GM18867 (cell line): ENCODE measurements around the gene SGSM1.

Experiments
- ATAC-seq: cut with Tn5 transposase; IDR thresholded peaks from one replicate; pipeline ENCODE4 v1.9.1; 2021; ENCODE audit warnings: mild to moderate bottlenecking, moderate library complexity; ENCODE audit not compliant: unreplicated experiment

Gene SGSM1, protein sequence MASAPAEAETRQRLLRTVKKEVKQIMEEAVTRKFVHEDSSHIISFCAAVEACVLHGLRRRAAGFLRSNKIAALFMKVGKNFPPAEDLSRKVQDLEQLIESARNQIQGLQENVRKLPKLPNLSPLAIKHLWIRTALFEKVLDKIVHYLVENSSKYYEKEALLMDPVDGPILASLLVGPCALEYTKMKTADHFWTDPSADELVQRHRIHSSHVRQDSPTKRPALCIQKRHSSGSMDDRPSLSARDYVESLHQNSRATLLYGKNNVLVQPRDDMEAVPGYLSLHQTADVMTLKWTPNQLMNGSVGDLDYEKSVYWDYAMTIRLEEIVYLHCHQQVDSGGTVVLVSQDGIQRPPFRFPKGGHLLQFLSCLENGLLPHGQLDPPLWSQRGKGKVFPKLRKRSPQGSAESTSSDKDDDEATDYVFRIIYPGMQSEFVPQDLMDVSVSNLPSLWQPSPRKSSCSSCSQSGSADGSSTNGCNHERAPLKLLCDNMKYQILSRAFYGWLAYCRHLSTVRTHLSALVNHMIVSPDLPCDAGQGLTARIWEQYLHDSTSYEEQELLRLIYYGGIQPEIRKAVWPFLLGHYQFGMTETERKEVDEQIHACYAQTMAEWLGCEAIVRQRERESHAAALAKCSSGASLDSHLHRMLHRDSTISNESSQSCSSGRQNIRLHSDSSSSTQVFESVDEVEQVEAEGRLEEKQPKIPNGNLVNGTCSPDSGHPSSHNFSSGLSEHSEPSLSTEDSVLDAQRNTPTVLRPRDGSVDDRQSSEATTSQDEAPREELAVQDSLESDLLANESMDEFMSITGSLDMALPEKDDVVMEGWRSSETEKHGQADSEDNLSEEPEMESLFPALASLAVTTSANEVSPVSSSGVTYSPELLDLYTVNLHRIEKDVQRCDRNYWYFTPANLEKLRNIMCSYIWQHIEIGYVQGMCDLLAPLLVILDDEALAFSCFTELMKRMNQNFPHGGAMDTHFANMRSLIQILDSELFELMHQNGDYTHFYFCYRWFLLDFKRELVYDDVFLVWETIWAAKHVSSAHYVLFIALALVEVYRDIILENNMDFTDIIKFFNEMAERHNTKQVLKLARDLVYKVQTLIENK

DNA sequence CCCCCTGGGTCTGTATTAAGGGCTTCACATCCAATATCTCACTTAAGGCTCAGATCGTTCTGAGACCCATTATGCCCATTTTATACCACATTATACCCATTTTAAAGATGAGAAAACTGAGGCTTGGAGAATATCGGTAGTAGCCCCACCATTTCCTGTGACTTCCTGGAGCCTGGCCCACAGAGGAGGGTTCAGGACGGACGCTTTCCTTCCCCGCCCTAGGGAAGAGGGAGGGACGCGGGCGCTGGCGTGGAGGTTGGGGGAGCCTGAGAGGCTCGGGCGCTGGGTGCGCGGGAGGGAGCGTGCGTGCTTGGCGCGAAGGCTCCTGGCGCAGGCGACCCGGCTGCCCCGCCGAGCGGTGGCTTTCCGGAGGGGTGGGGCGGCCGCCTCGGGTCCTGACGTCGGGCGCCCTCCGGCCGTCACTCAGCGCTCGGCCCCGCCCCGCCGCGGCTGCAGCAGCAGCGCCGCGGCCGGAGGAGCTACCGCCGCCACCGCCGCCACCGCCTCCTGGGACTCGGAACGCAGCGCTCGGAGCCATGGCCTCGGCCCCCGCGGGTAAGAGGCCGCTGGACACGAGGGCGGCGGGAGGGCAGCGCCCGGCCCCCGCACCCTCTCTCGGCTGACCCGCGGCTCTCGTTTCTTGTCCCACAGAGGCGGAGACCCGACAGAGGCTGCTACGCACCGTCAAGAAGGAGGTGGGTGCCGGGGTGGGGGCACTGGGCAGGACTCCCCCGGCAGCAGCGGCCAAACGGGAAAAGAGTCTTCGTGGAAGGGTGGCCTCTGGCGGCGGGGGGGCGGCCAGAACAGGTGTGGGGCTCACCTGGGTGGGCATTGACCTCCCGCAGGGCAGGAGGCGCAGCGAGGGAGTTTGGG is at the start of gene SGSM1:
SGSM1 (plus strand) TSS at position 422 of the 873 bp plus-strand sequence; CDS start at position 537, 115 bp downstream.
- peak; percentile 83 for ATAC-seq

DNA sequence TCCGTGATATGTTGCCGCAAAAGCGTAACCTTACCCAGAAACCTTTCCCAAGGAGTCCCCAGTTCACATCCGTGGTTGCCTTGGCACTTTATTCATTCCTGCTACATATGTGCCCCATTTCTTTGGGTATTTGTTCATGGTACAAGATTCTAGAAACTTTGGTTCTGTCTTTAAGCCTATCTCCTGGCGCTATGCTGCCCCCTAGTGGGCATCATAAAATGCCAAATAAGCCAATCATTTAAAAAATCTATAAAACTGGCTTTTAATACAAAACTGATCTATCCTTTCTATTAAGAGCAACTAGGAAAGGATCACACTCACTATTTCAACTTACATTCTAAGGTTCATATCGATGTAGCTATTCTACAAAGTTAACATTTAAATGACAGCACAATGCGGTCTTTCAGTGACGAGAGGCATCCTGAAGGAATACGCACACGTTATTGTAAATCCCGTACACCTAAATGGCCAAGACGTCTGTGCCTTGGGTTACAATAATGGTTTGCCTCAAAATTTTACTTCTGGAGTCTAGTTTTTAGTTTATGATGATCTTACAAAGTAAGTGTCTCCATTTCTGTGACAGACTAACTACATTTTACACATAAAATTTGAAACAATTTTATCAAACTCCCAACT is 47.7 kb upstream of the SGSM1 start:
- ATAC-seq = no peak

DNA sequence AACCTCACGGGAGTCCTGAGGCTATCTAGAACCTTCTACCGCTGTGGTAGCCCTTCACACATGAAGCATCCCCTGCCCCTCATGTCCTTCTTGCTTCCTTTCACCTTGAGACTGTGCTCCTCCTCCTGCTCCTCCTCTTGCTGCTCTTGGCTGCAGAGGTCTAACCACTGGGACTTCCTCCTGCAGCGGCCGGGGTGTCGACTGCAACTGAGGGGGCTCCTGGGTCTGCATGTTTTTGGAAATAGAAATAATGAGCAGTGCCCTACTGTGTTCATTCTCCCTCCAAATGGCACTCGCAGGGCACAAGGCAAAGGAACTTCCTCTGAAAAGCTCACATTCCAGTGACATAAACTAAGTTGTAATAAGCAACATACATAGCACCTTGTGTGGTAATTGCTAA is 46.2 kb upstream of the SGSM1 start:
- ATAC-seq = no peak

DNA sequence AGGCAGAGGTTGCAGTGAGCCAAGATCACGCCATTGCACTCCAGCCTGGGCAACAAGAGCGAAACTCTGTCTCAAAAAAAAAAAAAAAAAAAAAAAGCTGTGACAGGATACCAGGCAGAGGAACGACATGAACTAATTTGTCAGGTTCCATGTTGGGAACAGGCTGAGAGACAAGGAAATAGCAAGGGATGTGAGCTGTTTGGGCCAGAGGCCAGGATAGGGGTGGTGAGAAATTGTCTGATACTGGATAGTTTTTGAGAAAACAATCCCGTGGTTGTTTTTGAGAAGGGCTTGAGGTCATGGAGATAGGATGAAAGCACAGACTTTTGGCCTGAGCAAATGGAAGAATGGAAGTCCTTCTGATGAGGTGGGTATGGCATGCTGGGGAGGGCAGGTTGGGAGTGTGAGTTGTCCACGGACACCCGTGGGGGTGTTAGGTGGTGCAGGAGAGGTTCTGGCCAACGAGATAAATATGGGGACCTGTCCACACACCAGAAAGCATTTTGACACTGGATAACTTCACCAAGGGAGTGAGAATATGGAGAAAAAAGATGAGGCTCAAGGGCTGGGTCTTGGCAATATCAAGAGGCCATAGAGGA is 45.2 kb upstream of the SGSM1 start:
- no peak for ATAC-seq

DNA sequence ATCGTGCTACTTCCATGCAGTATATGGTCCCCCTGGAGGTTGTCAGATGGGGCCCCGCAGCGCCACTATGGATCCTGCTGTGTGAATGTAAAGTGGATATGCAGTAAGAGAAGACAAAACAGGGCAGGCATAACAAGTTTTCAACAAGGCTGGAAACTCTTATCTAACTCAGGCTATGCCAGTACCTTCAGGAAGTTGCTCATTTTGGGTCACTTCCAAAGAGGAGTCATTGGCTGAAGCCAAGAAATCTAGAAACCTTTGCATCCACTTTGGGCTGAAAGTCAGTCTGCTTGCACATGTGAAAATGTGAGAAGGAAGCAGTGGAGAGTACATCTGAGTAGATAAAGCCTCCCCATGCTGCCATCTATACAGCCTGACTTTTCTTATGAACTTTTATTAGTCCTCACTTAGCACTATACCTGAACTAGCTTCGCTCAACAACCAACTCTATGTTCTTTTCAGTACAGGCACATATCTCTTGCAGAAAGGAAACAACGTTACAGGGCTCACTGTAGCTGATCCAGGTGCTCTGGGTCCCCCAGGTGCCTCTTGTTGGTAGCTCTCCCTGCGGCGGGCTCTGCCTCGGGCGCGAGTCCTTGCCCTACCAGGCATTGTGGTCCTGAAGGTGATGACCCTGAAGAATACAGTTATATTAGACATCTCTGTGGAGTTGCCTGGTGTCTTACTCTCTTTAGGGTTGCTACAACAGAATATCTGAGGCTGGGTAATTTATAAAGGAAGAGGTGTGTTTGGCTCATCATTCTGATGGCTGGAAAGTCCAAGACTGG is 43.9 kb upstream of the SGSM1 start:
- ATAC-seq = no peak

DNA sequence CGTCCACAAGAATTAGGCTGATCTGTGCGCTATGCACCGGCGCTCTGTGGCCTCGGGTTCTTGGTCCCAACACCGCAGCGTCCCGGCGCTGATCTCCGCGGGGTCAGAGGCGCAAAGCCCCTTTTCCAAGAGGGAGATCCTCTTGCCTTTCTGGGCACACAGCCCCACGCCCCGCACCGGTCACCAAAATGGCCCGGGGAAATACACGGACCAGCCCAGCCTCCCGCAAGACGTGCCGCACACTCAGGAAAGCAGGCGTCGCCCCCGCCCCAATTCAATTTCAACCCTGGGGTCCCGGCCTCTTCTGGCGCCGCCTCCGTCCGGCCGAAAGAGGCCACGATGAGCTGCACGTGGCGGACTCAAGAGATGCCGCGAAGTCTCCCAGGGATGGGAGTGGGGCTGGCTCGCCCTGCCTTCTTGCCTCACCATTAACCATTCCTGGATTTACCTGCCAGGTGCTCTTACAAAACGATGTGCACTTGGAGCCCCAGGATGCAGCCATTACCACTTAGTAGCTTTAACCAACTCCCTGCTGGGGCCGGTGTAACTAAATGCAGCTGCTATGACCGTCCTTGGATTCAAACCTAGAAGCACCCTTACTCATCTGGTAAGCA is 42.0 kb upstream of the SGSM1 start:
- ATAC-seq = no peak

DNA sequence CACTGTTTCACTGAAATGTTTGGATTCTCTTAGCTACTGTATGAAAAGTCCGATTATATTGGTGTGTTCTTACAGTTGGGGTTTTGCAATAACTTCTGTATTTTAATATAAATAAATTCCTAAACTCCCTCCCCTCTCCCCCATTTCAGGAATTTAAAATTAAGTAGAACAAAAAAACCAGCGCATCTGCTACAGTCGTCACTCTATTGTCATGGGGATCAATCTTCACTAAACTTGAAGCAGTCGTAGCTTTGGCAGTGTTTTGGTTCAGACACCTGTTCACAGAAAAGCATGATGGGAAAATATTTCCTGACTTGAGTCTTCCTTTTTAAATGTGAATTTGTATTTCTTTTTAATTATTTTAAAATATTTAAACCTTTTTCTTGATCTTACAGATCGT is 40.8 kb upstream of the SGSM1 start:
- ATAC-seq = no peak

DNA sequence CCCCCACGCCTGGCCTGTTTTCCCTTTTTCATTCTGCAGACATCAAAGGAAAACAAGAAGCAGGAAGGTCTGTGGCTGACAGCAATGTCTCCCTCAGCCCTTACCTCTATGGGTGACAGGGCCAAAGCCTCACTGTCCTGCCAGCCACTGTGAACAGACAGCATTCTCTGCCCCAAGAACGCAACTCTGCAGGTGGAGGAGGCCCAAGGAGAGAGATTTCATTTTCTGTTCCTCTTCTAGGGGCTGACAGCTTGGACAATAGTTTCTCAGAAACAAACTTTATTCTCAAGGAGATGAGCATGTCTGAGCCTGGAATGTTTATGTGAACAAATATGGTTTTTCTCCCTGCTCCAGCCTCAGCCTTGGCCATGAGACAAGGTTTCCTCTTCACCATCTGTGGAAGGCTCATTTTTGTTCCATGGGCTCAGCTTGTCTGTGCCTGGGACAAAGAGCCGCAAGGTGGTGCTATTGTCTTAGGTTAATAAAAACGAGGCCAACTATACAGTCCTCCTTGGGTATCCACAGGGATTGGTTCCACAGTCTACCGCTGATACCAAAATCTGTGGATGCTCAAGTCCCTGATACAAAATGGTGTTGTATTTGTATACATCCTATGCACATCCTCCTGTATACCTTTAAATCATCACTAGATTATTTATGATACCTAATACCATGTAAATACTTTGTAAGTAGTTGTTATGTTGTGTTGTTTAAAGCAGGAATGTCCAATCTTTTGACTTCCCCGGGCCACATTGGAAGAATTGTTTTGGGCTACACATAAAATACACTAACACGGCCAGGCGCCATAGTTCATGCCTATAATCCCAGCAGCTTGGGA is 37.3 kb upstream of the SGSM1 start:
- ATAC-seq = no peak

DNA sequence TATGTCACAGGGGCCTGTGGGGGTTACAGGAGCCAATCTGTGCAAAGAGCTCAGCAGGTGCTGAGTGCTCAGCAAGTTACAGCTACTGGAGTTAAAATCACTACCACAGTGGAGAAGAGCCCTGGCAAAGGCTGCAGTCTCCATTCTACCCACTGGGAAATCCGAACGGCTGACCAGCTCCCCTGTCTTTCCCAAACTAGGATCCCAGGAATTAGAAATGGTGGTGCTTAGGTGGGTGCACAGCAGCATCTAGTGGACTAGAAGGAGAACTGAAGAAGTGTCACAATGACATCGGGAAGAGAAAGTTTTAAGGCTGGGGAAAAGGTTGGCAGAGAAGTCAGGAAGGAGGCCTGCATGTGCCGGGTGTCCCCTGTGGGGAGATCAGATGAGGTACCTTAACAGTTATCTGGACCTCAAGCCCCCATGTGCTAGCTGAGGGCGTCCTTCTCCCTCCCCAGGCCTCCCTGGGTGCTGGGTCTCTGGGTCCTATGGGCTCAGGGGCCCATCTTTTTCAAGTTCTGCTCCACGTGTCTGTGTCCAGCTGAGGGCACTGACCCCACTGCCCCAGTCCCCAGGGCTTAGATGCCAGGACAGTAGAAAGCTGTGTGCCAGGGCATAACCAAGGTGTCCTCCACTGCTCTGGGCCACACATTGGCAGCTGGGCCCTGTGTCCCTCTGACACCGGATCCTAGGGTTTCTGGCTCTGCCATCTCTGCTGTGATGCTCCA is 33.4 kb upstream of the SGSM1 start:
- ATAC-seq = no peak

DNA sequence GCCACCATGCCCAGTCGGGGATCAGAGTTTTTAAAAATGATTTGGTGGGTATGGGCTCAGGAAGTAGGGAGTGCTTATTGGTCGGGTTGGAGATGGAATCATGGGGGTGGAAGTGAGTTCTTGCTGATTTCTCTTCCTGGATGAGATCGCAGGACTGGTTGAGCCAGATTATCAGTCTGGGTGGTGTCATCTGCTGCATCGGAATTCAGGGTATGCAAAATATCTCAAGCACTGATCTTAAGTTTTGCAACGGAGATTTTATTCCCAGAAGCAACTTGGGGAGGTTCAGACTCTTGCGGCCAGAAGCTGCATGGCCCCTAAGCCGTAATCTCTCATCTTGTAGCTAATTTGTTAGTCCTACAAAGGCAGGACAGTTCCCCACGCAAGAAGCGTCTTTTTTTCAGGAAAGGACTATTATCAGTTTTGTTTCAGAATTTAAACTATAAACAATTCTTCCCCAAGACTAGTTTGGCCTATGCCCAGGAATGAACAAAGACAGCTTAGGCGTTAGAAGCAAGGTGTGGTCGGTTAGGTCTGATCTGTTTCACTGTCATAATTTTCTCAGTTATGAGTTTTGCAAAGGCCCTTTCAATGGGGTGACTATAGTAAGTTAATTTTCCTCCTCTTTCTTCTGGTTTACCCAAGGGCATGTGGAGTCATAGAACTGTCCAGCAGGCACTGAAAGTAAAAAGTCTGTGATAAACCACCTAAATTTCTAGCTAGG is 30.1 kb upstream of the SGSM1 start:
- ATAC-seq = no peak

DNA sequence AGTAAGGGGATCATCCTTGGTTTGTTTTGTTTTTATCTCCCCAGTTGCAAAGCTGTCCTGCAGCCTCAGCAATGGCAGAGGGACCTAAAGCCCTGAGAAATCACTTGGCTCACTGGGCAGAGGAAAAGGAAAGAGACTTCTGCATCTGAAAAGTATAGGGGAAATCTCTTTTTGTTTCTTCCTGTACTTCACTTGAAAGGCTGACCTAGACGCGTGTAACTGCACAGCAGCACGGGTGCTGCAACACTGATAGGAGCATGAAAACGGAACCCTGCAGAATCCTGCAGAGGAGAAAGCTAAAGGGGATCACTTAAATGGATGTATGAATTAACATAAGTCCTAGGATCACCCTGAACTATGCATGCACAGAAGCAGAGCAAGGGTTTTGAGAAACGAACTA is 29.5 kb upstream of the SGSM1 start:
- ATAC-seq = no peak

DNA sequence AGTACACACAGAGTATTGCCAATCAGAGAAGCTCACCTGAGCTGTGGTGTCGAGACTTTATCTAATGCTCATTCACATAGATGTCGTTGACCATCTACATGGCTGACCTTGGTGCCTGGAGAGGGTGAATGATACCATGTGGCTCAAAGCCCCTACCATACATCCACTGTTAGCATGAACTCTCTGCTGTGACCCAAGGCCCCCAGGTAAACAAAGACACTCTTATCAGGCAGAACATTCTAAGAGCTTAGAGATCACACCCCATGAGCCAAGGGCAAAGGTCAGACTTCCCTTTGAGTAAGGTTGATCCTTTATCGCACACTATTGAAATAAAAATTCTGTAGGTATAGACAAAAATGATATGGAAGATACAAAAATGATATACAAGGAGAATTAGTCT is 16.5 kb upstream of the SGSM1 start:
- ATAC-seq = no peak

DNA sequence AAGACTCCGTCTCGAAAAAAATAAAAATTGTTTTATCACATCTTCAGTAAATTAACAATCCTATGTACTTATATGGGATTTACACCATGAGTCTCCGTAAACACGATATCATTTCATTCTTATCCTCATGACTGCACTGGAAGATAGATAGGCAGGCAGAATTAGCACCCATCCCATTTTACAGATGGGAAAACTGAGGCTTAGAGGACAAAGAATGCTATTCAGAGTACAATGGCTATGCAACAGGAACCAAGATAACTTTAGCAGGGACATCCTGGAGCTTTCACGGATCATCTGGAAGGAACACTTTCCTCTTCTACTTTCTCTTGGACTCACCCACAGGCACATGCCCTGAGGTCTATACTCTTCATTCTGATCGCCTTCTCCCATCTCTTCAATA is 14.6 kb upstream of the SGSM1 start:
- no peak for ATAC-seq

DNA sequence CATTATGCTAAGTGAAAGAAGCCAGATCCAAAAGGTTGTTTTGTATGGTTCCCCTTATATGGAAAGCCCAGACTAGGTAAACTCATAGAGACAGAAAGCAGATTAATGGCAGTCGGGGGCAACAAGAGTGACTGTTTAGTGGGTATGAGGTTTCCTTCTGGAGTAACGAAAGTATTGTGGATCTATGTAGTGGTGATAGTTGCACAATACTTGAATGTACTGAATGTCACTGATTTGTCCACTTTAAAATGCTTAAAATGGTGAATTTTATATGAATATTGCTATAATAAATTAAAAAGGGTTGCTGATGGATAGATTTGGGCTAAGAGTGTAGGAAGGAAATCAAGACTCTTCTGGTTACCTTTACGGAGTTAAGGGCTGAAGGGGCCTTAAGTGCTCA is 10.0 kb upstream of the SGSM1 start:
- ATAC-seq = no peak

DNA sequence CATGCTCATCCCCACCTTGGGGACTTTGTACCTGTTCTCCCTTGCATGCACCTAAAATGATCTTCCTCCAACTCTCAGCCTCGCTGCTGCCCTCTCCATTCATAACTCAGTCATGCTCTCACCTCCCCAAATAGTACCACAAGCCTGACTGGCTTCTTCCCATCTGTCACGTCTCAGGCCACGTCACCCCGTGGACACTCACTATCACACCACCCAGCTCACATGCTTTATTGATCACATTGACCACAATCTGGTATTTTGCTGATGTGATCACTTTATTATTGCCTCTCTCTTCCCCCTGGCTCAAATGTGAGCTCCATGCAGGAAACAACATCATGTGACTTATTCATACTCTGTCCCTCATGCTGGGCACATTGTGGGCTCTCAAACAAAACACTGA is 9.2 kb upstream of the SGSM1 start:
- no peak for ATAC-seq

DNA sequence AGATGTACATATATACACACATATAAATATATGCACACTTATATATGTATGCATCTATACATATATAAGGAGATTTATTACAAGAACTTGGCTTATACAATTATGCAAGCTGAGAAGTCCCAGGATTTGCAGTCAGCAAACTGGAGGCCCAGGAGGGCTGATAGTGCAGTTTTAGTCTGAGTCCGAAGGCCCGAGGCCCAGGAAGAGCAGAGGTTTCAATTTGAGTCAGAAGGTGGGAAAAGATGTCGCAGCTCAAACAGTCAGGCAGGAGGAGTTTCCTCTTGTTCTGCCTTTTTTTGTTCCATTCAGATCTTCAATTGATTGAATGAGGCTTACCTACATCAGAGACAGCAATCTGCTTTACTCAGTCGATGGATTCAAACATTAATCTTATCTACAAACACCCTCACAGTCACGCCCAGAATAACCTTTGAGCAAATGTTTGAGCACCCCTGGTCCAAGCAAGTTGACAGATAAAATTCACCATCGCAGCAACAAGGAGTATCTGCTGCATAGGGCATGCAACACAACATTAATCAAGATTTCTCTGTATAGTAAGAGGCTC is 4.0 kb upstream of the SGSM1 start:
- ATAC-seq = no peak
